ENCODE results near the gene PYGM.

DNA sequence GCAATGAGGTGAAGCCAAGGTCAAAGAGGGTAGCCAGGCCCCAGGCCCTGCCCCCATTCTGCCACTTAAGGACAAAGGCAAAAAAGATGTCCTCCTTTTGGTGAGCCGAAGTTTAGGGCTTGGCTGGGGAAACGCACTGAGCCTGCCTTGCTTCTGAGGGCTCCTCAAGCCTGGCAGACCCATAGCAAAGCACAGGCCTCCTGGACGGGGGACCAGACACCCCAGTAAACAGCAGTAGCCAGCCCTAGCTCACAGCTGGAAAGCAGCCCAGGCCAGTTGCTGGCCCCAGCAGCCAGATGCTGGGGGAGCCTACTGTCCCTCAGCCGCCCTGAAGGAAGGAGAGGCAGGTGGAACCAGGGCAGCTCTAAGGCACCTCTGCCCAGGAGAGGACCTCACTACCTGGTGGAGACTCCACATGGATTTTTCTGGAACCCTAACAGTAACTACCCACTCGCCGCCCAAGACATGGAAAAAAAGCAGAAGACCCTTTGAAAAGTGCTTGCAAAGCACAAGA, 3.8 kb upstream of the PYGM start:
- no peak for TF ChIP-seq POLR2A (IDR thresholded peaks at IDR 0.05)
- TF ChIP-seq POLR2AphosphoS5 (IDR thresholded peaks at IDR 0.05), result no peak
- TF ChIP-seq, protein P1, sequence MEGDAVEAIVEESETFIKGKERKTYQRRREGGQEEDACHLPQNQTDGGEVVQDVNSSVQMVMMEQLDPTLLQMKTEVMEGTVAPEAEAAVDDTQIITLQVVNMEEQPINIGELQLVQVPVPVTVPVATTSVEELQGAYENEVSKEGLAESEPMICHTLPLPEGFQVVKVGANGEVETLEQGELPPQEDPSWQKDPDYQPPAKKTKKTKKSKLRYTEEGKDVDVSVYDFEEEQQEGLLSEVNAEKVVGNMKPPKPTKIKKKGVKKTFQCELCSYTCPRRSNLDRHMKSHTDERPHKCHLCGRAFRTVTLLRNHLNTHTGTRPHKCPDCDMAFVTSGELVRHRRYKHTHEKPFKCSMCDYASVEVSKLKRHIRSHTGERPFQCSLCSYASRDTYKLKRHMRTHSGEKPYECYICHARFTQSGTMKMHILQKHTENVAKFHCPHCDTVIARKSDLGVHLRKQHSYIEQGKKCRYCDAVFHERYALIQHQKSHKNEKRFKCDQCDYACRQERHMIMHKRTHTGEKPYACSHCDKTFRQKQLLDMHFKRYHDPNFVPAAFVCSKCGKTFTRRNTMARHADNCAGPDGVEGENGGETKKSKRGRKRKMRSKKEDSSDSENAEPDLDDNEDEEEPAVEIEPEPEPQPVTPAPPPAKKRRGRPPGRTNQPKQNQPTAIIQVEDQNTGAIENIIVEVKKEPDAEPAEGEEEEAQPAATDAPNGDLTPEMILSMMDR (IDR thresholded peaks at IDR 0.05), result no peak
- TF ChIP-seq EP300 (IDR thresholded peaks at IDR 0.05), result no peak
